GM23248 (cell line): Measurements from ENCODE around the gene EFNB2. TPM values are rescaled to one million over a fixed set of nuclear protein-coding genes. Genes with fewer than 3 reads are reported as not detected.
A peak's percentile ranks its signal among the peaks of the same experiment; 100 is the strongest.

Experiments used
- DNase-seq: peaks from one replicate; pipeline ENCODE4 v3.0.0-alpha.2; 2015
- H2AFZ ChIP-seq: fragments of 200-600 bp; sonication (generic); 2 replicates; pipeline ENCODE4 v1.6.1; 2016; ENCODE audit warnings: antibody characterized with exemption
- H3F3A ChIP-seq: fragments of 200-600 bp; sonication (generic); 2 replicates; pipeline ENCODE4 v1.6.1; 2016; ENCODE audit warnings: mild to moderate bottlenecking, antibody characterized with exemption, mixed run types; ENCODE audit not compliant: insufficient read depth
- H3K27ac ChIP-seq: fragments of 200-600 bp; sonication (generic); 2 replicates; pipeline ENCODE4 v1.5.1; 2016; ENCODE audit warnings: mild to moderate bottlenecking
- H3K27me3 ChIP-seq: fragments of 200-600 bp; sonication (generic); replicated peaks from 2 replicates; pipeline ENCODE4 v1.6.1; 2016; ENCODE audit warnings: mild to moderate bottlenecking; ENCODE audit not compliant: insufficient read depth
- H3K36me3 ChIP-seq: fragments of 200-600 bp; sonication (generic); 2 replicates; pipeline ENCODE4 v1.6.1; 2016; ENCODE audit warnings: low read depth, mild to moderate bottlenecking
- H3K4me1 ChIP-seq: fragments of 200-600 bp; sonication (generic); 2 replicates; pipeline ENCODE4 v1.6.1; 2016; ENCODE audit warnings: mild to moderate bottlenecking; ENCODE audit not compliant: insufficient read depth
- H3K4me2 ChIP-seq: fragments of 200-600 bp; sonication (generic); one replicate; pipeline ENCODE4 v1.6.1; 2016; ENCODE audit warnings: mild to moderate bottlenecking; ENCODE audit not compliant: unreplicated experiment
- H3K4me3 ChIP-seq: fragments of 200-600 bp; sonication (generic); 2 replicates; pipeline ENCODE4 v1.5.1; 2016; ENCODE audit warnings: mild to moderate bottlenecking
- H3K79me2 ChIP-seq: fragments of 200-600 bp; sonication (generic); 2 replicates; pipeline ENCODE4 v1.6.1; 2016; ENCODE audit warnings: mild to moderate bottlenecking; ENCODE audit not compliant: insufficient read depth
- H3K9ac ChIP-seq: fragments of 200-600 bp; sonication (generic); 2 replicates; pipeline ENCODE4 v1.6.1; 2016; ENCODE audit warnings: mild to moderate bottlenecking
- H3K9me2 ChIP-seq: fragments of 200-600 bp; sonication (generic); 2 replicates; pipeline ENCODE4 v1.6.1; 2016; ENCODE audit warnings: mixed run types, mild to moderate bottlenecking, moderate library complexity; ENCODE audit not compliant: insufficient read depth
- H3K9me3 ChIP-seq: fragments of 200-600 bp; sonication (generic); one replicate; pipeline ENCODE4 v1.6.1; 2017; ENCODE audit warnings: low read depth
- H4K20me1 ChIP-seq: fragments of 200-600 bp; sonication (generic); 2 replicates; pipeline ENCODE4 v1.6.0; 2016; ENCODE audit not compliant: insufficient read depth
- EZH2 ChIP-seq: fragments of 200-600 bp; sonication (generic); IDR thresholded peaks from 2 replicates; pipeline ENCODE4 v1.6.1; 2018; ENCODE audit warnings: antibody characterized with exemption, mild to moderate bottlenecking; ENCODE audit not compliant: insufficient read depth, poor library complexity, severe bottlenecking
- EZH2phosphoT487 ChIP-seq: fragments of 200-600 bp; sonication (generic); IDR thresholded peaks from 2 replicates; pipeline ENCODE4 v1.6.1; 2018; ENCODE audit warnings: antibody characterized with exemption, moderate library complexity, mild to moderate bottlenecking, low read depth; ENCODE audit not compliant: insufficient read depth
- whole genome bisulfite sequencing, 2 experiments: methylation state at CpG; one replicate each; pipeline ENCODE4 v1.1.6; 2015 to 2017; ENCODE audit warnings: low lambda C conversion rate in 2 of 2, low coverage in 1 of 2; ENCODE audit errors: missing lambda C conversion rate in 2 of 2; 5-methylcytosine and 5-hydroxymethylcytosine counted together
- in situ Hi-C: fragments of 300-500 bp; cut with MboI; formaldehyde crosslinking; loops from 2 replicates; pipeline ENCODE4 v1.15.0; 2020
- polyA plus RNA-seq: library from polyadenylated mRNA; unstranded; fragments of >200 nt; fragmentation: Nextera tagmentation; extraction: Ambion mirVana; gene quantifications from 2 replicates; pipeline ENCODE4 v1.2.1, GENCODE V29; 2016
- total RNA-seq: library from RNA; depleted of rRNA; stranded (reverse); fragments of >200 nt; shearing (Covaris generic); gene quantifications from 2 replicates; pipeline ENCODE4 v1.2.3, GENCODE V29; 2014

Gene EFNB2
- total and polyA plus RNA-seq, 2 experiments from 2014 or later, result 0.06 to 0.43 TPM

- peaks cover 4% of the 10 kb centered on the region for H3K4me1 ChIP-seq
- no peaks in the 10 kb centered on the region for H3K36me3 ChIP-seq
- in situ Hi-C loops, result no loop called here
- 78 to 82% methylated on average over 8 of the region's 8 CpGs for WGBS, 2 experiments
- no peaks in the 10 kb centered on the region for H3K79me2 ChIP-seq
- no peak overlapping the region for H2AFZ ChIP-seq
- no peak overlapping the region for H3K27ac ChIP-seq
- H3K9me3 ChIP-seq, result no peaks in the 10 kb centered on the region
- no peak overlapping the region for H3K4me3 ChIP-seq
- peak; percentile 9 for DNase-seq
- H3K4me2 ChIP-seq, result no peak overlapping the region
- no peaks in the 10 kb centered on the region for H3K27me3 ChIP-seq
- no peaks in the 10 kb centered on the region for H3F3A ChIP-seq
- H3K9ac ChIP-seq, result no peak overlapping the region
- no peaks in the 10 kb centered on the region for H4K20me1 ChIP-seq
- TF ChIP-seq EZH2, result no peak
- no peaks in the 10 kb centered on the region for H3K9me2 ChIP-seq
These were observed 22.2 kb downstream of the EFNB2 start for GRCh38 chr13:106513025-106513983.

DNA sequence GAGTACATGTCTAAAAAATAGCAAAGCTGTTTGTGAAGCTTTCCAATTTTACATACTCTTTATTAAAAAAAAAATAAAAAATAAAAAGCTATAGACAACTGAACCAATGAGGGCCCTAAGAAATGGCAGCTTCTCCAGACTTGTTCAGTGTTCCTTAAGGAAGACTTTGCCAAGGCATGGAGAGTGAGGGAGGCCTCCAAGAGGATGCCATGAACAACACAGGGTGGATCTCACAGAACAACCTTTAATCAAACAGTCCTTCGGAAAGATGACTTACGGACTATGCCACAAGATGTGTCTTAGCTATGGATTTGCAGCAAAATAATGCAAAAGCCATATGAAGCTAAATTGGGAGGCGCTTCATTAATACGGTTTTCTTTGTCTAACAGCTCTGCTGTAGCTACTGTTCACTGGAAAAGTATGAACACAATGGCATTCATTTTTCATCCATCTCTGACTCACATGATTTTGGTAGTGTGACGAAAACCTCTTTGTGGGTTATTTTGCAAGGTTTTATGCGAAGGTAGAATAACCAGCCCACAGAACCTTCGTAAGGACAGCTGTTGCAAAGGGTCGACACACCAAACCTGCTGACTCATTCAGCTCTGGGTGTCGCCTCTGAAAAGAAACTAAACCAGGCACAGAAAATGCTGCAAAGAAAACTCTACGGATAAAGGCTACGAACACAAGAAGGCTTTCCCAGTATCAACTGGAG is 27.7 kb downstream of the EFNB2 start:
- Histone ChIP-seq H3K27ac (peak overlapping the region; percentile 32), H3K27me3 (no peaks in the 10 kb centered on the region), H3K79me2 (no peaks in the 10 kb centered on the region), H3K4me2 (peak overlapping the region; percentile 22), H3K4me3 (peak overlapping the region; percentile 7), H2AFZ (0 out of 2 replicates have a peak overlapping the region, but pooled peaks have one; percentile 2), H3K9me3 (no peaks in the 10 kb centered on the region), H3K36me3 (no peaks in the 10 kb centered on the region), H3K9ac (no peak overlapping the region), H3K9me2 (no peaks in the 10 kb centered on the region), H3F3A (peaks cover 4% of the 10 kb centered on the region; the same call in 1 of the 2 replicates), H3K4me1 (peaks cover 8% of the 10 kb centered on the region), H4K20me1 (no peaks in the 10 kb centered on the region)
- WGBS, 2 experiments, result 53 to 55% methylated on average over 11 of the region's 11 CpGs
- in situ Hi-C loops, result no loop called here
- peak; percentile 79 for DNase-seq
- TF ChIP-seq EZH2phosphoT487, result no peak
- TF ChIP-seq EZH2, result no peak

- H3K9ac ChIP-seq, result no peak overlapping the region
- no peaks in the 10 kb centered on the region for H3K79me2 ChIP-seq
- no peak overlapping the region for H3K27ac ChIP-seq
- H3K9me3 ChIP-seq, result no peaks in the 10 kb centered on the region
- H3F3A ChIP-seq, result peaks cover 4% of the 10 kb centered on the region; the same call in 1 of the 2 replicates
- in situ Hi-C loops, result no loop called here
- H2AFZ ChIP-seq, result no peak overlapping the region
- H3K36me3 ChIP-seq, result no peaks in the 10 kb centered on the region
- 81 to 96% methylated on average over 2 of the region's 2 CpGs for WGBS, 2 experiments
- H3K9me2 ChIP-seq, result no peaks in the 10 kb centered on the region
- DNase-seq, result no peak
- H3K4me3 ChIP-seq, result no peak overlapping the region
- H3K4me1 ChIP-seq, result peaks cover 8% of the 10 kb centered on the region
- H3K27me3 ChIP-seq, result no peaks in the 10 kb centered on the region
- H3K4me2 ChIP-seq, result no peak overlapping the region
- TF ChIP-seq EZH2 (no peak), EZH2phosphoT487 (no peak)
- no peaks in the 10 kb centered on the region for H4K20me1 ChIP-seq
These were observed 29.2 kb downstream of the EFNB2 start for GRCh38 chr13:106506286-106506685.

DNA sequence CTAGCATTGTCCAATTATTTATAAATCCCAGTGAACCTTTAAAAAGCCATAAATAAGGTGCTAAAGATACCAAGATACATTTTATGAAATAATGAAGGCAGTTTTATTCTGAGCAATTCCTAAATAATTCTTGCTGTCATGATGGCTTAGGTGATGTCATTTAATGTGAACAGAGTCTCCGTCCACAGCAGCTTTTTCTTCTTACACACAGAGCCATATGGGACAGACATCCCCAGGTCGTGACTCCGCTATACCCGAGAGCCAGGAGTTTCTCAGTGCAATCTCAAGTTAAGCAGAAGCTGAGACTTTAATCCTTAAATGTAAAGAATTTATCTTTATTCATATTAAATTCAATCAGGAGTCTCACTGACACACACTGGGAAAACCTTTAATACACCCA is 29.7 kb downstream of the EFNB2 start:
- Histone ChIP-seq H4K20me1 (no peaks in the 10 kb centered on the region), H3K9ac (no peak overlapping the region), H2AFZ (no peak overlapping the region), H3K4me3 (no peak overlapping the region), H3K27ac (no peak overlapping the region), H3K9me2 (no peaks in the 10 kb centered on the region), H3K36me3 (no peaks in the 10 kb centered on the region), H3K9me3 (no peaks in the 10 kb centered on the region), H3K4me1 (peaks cover 8% of the 10 kb centered on the region), H3F3A (peaks cover 4% of the 10 kb centered on the region; the same call in 1 of the 2 replicates), H3K4me2 (no peak overlapping the region), H3K27me3 (no peaks in the 10 kb centered on the region), H3K79me2 (no peaks in the 10 kb centered on the region)
- in situ Hi-C loops, result no loop called here
- TF ChIP-seq EZH2phosphoT487, result no peak
- no peak for TF ChIP-seq EZH2
- 89 to 92% methylated on average over 4 of the region's 4 CpGs for WGBS, 2 experiments
- no peak for DNase-seq
